IMR-90 (cell line): ENCODE measurements around the gene CCDC141.
"Not testable (repeated sequence)": the region's sequence is repeated elsewhere in the genome, so short reads cannot be mapped to it uniquely, and the experiment has no call there.

Source experiments
- CHD1 ChIP-seq: IDR thresholded peaks from 2 replicates; pipeline ENCODE4 v1.6.1; 2012; ENCODE audit warnings: low read depth, low read length, improper control_type of control experiment
- ELK1 ChIP-seq: fragments of 150-350 bp; IDR thresholded peaks from 2 replicates; pipeline ENCODE4 v1.6.1; 2016; ENCODE audit warnings: low read depth, mild to moderate bottlenecking, low read length, moderate library complexity, borderline replicate concordance
- FOS ChIP-seq: fragments of 150-350 bp; IDR thresholded peaks from 2 replicates; pipeline ENCODE4 v1.6.1; 2016; ENCODE audit warnings: low read depth, low read length
- MAFK ChIP-seq: IDR thresholded peaks from 2 replicates; pipeline ENCODE4 v1.6.1; 2012; ENCODE audit warnings: low read depth, low read length, improper control_type of control experiment
- MAZ ChIP-seq: IDR thresholded peaks from 2 replicates; pipeline ENCODE4 v1.6.1; 2012; ENCODE audit warnings: low read depth, mild to moderate bottlenecking, low read length, improper control_type of control experiment, moderate library complexity, borderline replicate concordance
- POLR2A ChIP-seq: IDR thresholded peaks from 2 replicates; pipeline ENCODE4 v1.6.1; 2012; ENCODE audit warnings: mild to moderate bottlenecking, low read depth, low read length
- USF2 ChIP-seq: fragments of 150-350 bp; IDR thresholded peaks from 2 replicates; pipeline ENCODE4 v1.6.1; 2017; ENCODE audit warnings: mild to moderate bottlenecking, antibody characterized with exemption, low read length, low read depth
- TF ChIP-seq, protein P1 (sequence below): conservative IDR thresholded peaks from 2 replicates; pipeline ENCODE4 v1.5.1; 2012; ENCODE audit warnings: mild to moderate bottlenecking, low read depth, low read length, improper control_type of control experiment

GRCh38 chr2:178992719-178993118 is 57.2 kb downstream of the CCDC141 start:
- TF ChIP-seq, protein P1, sequence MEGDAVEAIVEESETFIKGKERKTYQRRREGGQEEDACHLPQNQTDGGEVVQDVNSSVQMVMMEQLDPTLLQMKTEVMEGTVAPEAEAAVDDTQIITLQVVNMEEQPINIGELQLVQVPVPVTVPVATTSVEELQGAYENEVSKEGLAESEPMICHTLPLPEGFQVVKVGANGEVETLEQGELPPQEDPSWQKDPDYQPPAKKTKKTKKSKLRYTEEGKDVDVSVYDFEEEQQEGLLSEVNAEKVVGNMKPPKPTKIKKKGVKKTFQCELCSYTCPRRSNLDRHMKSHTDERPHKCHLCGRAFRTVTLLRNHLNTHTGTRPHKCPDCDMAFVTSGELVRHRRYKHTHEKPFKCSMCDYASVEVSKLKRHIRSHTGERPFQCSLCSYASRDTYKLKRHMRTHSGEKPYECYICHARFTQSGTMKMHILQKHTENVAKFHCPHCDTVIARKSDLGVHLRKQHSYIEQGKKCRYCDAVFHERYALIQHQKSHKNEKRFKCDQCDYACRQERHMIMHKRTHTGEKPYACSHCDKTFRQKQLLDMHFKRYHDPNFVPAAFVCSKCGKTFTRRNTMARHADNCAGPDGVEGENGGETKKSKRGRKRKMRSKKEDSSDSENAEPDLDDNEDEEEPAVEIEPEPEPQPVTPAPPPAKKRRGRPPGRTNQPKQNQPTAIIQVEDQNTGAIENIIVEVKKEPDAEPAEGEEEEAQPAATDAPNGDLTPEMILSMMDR, result not testable (repeated sequence)
- TF ChIP-seq POLR2A, CHD1, MAZ, ELK1, FOS, MAFK, USF2: not testable (repeated sequence)
